Measurements from ENCODE around the gene DDX19B.
A peak's percentile ranks its signal among the peaks of the same experiment; 100 is the strongest.

Gene DDX19B

DNA sequence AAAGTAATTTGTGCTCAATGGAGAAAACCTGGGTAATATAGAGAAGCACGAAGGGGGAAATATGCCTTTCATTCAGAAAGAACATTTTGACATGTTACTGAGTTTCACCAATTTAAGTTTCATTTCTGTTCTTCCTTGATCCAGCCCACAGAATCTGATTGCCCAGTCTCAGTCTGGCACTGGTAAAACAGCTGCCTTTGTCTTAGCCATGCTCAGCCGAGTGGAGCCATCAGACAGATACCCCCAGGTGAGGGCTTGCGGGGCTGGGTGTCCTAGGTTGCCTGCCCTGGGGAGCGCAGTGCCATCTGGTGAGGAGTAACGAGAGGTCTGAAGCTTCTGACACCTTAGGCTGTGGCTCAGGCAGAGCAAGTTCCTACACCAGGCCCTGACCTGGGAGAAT is 65.4 kb downstream of the DDX19B start:
- DNase-seq, result no peak

DNA sequence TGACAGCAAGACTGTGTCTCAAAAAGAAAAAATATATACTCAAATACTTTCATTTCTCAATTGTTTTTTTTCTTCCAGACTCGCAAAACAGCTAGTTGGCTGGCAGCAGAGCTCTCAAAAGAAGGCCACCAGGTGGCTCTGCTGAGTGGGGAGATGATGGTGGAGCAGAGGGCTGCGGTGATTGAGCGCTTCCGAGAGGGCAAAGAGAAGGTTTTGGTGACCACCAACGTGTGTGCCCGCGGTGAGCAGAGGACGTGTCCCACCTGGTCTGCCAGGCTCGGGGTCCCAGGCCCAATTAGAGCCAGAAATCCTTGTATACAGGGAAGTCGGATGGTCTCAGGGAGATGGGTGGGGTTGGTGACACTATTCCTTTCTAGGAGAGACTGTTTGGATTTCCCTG is 71.2 kb downstream of the DDX19B start:
- DNase-seq, result peak; percentile 51

DNA sequence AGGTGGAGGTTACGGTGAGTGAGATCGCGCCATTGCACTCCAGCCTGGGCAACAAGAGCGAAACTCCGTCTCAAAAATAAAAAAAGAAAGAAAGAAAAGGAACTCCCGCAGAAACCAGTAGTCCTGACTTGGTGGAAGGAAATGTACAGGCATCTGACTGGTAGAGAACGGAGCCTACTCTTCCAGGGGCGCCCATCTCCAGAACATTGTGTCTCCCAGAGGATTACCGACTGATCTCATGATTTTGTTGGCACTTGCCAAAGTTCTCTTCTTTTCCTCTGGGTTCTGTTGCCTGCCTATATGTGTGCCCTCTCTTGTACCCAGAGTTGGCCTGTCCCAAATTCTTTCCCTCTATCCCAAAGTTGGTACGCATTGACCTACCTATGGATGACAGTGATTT is 71.9 kb downstream of the DDX19B start:
- DNase-seq, result no peak

- no peak for DNase-seq
Observed at GRCh38 chr16:70372921-70373728, 74.1 kb downstream of the DDX19B start.

DNA sequence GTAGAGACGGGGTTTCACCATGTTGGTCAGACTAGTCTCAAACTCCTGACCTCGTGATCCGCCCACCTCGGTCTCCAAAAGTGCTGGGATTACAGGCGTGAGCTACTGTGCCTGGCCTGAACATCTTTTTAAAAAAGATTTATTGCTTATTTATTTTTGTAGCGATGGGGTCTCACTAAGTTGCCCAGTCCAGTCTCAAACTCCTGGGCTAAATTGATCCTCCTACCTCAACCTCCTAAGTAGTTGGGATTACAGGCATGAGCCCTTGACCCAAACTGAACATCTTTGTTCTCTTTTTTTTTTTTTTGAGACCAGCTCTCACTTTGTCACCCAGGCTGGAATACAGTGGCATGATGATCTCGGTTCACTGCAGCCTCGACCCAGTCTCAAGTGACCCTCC is 75.2 kb downstream of the DDX19B start:
- no peak for DNase-seq

DNA sequence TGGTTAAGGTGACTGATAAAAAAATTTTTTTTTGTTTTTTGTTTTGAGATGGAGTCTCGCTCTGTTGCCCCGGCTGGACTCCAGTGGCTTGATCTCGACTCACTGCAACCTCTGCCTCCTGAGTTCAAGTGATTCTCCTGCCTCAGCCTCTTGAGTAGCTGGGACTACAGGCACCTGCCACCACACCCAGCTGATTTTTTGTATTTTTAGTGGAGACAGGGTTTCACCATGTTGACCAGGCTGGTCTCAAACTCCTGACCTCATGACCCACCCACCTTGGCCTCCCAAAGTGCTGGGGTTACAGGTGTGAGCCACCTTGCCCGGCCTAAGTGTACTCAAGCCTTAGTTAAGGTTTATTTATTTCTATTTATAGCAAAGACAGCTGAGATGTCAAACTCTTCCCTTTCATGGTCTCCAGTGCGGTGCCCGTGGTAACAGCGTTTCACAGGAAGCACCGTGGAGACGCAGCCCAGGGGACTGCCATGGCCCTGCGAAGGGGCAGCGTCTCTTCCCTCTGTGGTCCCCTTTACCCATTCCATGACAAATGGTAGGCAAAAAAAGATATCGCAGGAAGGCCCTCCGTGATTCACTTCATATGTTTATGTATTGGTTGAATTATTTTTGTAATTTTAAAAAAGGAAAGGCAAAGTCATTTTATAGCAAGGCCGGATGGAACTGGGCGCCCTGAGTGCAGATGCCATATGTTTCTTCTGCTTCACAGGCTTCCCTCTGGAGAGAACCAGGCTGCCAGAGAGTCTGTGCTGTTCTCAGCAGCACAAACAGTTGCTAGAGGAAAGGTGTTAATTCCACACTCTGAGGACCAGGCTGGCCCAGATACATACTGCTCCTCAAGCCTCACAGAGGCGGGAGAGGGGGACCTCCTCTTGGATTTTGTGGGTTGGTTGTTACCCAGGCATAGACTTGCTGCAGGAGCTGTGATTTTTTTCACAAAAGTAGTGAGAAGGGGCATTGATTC is 76.9 kb downstream of the DDX19B start:
- no peak for DNase-seq

DNA sequence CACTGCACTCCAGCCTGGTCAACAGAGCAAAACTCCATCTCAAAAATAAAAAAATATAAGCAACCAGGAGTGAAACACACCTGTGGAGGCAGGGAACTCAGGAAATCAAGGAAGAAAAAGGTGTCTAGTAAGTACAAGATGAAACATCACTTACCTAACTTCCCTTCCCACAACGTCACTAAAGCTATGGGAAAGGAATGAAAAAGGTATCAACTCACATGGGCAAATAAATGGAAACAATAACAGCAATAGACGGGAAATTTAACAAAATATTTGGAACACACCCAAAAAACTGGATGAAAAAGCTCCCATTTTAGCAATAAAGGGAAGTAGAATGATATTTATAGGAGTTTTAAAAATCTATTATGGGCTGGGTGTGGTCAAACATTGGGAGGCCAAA is 78.8 kb downstream of the DDX19B start:
- DNase-seq, result no peak

DNA sequence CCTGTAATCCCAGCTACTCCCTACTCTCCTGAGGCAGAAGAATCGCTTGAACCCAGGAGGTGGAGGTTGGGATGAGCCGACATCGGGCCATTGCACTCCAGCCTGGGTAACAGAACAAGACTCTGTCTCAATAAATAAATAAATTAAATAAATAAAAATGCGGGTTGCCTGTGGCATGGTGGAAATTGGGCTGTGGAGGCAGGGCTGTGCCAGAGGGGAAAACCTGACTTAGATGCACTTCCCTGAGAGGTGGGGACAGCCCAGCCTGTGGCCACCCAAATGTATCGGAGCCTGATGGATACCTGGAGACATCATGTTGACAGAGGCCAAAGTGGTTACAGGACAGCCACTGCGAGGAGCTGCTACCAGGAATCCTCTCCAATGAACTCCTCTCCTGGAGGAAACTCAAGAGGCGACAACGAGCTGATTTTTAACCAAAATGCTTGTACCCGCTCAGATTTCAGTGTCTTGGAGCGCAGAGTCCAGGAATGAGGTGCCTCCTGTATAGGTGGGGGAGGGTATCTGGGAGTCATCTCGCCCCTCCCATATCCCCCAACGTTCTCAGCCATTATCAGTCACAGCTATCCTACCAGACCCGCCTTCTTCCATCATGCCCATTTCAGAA is 80.0 kb downstream of the DDX19B start:
- DNase-seq, result no peak

DNA sequence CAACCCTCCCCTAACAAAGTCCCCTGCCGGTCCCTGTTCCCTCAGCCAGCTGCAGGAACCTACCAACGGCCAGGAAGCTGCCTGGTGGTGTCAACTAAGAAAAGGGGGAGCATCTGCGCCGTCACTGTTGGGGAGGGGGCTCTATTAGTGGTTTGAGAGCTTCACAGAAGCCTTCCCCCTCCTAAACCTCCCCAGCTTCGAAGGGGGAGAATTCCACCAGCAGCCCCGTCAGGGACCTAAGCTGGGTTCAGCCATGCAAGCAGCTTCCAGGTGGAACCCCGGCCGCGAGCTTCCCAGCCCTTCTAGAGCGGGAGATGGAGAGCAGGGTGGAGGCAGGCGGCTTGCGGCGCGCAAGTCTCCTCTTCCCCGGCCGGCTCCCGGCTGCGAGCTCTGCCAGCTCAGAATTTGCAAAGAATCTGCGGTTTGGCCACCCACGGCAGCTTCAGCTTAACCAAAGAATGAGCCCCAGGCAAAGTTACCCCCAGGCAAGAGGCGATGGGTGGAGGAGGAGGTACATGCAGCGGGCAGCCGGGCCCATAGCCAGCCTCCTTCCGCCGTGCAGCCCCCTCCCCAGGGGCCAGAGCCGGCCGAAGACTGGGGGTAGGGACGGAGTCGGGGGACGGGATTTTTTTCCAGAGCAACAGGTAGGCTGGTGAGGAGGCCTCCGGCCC is 81.4 kb downstream of the DDX19B start:
- DNase-seq, result peak; percentile 66

DNA sequence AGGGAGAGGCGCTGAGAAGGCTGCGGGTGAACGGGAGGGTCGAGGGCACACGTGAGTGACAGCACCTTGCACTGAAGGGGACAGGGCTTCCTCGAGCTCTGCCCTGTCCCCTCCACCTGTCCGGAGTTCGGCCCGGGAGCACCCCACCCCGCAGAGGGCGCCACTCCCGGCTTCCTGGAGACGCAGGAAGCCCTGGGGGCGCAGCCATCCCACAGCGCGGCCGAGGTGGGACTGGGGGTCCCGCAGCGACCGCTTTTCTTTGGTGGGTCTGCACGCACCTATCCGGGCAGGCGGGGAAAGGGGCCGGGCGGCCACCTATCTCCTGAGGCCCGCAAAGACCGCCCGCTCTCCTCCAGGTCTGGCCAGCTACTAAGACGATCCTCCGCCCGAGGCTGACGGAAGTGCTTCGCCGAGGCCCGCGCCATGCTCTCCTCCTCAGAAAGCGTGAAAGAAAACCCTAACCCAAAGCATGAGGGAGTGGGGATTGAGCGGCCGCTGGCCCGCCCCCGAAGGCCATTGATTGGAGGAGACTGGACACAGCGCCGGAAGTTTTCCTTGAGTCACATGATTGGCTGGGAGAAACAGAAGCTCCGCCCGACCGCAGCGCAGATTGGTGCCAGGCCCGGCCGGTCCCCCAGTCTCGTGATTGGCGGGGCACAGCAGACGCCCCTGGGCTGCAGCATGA is 82.1 kb downstream of the DDX19B start:
- DNase-seq, result peak; percentile 96

DNA sequence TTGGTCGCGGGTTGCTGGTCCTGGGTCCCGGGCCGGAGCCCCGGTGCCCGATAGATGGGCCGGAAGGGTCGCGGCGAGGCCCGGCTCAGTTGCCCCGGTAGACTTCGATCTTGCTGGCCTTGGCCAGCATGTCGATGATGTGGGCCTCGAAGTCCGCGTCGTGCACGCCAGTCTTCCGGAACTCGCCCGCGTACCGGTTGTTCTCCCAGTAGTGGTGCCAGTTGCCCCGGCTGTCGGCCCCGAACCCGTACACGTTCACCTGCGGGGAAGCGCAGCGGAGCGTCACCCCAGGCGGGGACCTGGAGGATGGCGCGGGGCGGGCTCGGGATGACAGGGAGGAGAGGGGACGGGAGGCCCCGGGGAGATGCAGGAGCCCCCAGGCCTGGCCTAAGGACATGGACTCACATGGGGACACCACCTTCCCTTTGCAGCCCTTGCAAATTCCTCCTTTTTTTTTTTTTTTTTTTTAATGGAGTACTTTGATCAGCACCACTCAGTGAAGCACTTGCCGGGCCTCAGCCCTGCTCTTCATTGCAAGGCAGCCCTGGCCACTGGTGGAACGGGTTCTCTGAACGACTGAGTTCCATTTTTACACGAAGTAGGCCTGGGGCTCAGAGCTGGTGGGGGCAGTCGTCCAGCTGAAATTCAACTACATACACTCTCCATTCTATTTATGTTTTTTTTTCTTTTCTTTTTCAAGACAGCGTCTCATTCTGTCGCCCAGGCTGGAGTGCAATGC is 82.8 kb downstream of the DDX19B start:
- DNase-seq, result no peak

DNA sequence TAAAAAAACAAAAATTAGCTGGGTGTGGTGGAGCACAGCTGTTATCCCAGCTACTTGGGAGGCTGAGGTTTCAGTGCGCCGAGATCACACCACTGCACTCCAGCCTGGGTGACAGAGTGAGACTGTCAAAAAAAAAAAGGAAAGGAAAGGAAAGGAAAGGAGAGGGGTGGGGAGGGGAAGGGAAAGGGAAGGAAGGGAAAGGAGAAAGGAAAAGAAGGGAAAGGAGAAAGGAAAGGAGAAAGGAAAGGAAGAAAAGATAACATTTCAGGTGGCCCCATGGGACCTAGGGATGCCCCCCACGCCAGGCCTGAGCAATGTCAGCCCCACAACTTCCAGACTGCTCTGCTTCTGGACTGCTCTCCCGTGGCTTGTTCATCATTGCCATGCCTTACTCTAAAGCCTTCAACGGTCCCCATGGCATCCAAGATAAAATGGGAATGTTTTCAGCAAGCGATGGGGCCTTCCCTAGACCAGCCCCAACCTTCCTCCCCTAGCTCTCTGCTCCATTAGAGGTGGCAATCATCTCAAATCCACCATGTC is 84.5 kb downstream of the DDX19B start:
- DNase-seq, result no peak
